HT-29 (cell line): ENCODE measurements around the gene IL3. TPM values are rescaled to one million over a fixed set of nuclear protein-coding genes. Genes with fewer than 3 reads are reported as not detected.

Source experiments
- DNase-seq: peaks from one replicate; pipeline ENCODE4 v3.0.0-alpha.2; 2015; ENCODE audit warnings: low spot score
- total RNA-seq: library from RNA; depleted of rRNA; stranded (reverse); fragments of >200 nt; shearing (Covaris generic); gene quantifications from 2 replicates; pipeline ENCODE4 v1.2.3, GENCODE V29; 2014

Gene IL3
- total RNA-seq, 1 experiment from 2014 or later = not detected

GRCh38 chr5:132025403-132025971 lies 35.0 kb upstream of the IL3 start:
- DNase-seq = no peak

- no peak for DNase-seq
These were observed 33.9 kb upstream of the IL3 start for GRCh38 chr5:132026516-132027008.

GRCh38 chr5:132027027-132027426 lies 33.4 kb upstream of the IL3 start:
- no peak for DNase-seq

GRCh38 chr5:132029609-132030330 lies 30.7 kb upstream of the IL3 start:
- DNase-seq = no peak

GRCh38 chr5:132030610-132031009 lies 29.8 kb upstream of the IL3 start:
- DNase-seq = no peak

GRCh38 chr5:132032196-132032595 lies 28.3 kb upstream of the IL3 start:
- no peak for DNase-seq

GRCh38 chr5:132033122-132033521 lies 27.3 kb upstream of the IL3 start:
- no peak for DNase-seq

- DNase-seq = no peak
These were observed 23.1 kb upstream of the IL3 start for GRCh38 chr5:132037353-132037752.

GRCh38 chr5:132044207-132044606 lies 16.2 kb upstream of the IL3 start:
- DNase-seq = no peak

GRCh38 chr5:132046880-132047299 lies 13.6 kb upstream of the IL3 start:
- DNase-seq = no peak

GRCh38 chr5:132049093-132049492 lies 11.4 kb upstream of the IL3 start:
- no peak for DNase-seq

GRCh38 chr5:132049559-132049958 lies 10.9 kb upstream of the IL3 start:
- no peak for DNase-seq

GRCh38 chr5:132050136-132050535 lies 10.3 kb upstream of the IL3 start:
- no peak for DNase-seq

- DNase-seq = no peak
These were observed 9.5 kb upstream of the IL3 start for GRCh38 chr5:132050661-132051552.

GRCh38 chr5:132052520-132052919 lies 7.9 kb upstream of the IL3 start:
- no peak for DNase-seq

- DNase-seq = no peak
These were observed 7.0 kb upstream of the IL3 start for GRCh38 chr5:132053483-132053882.

GRCh38 chr5:132054031-132054696 lies 6.3 kb upstream of the IL3 start:
- no peak for DNase-seq

GRCh38 chr5:132054697-132055440 lies 5.6 kb upstream of the IL3 start:
- DNase-seq = no peak

- no peak for DNase-seq
These were observed 5.0 kb upstream of the IL3 start for GRCh38 chr5:132055441-132055807.

GRCh38 chr5:132055808-132056609 lies 4.4 kb upstream of the IL3 start:
- no peak for DNase-seq
